Stimulated activated CD4-positive, alpha-beta T cell treated with anti-CD3 and anti-CD28 coated beads, Interleukin-2, amount 100 ng/mL, for 24 hours (primary cell): Measurements from ENCODE around the gene CDKN2AIP.
"Not testable (repeated sequence)": the region's sequence is repeated elsewhere in the genome, so short reads cannot be mapped to it uniquely, and the experiment has no call there.

Experiments used
- DNase-seq, 2 donors: peaks; one replicate each; pipeline ENCODE4 v3.0.0-alpha.2; 2020

Gene CDKN2AIP

DNA sequence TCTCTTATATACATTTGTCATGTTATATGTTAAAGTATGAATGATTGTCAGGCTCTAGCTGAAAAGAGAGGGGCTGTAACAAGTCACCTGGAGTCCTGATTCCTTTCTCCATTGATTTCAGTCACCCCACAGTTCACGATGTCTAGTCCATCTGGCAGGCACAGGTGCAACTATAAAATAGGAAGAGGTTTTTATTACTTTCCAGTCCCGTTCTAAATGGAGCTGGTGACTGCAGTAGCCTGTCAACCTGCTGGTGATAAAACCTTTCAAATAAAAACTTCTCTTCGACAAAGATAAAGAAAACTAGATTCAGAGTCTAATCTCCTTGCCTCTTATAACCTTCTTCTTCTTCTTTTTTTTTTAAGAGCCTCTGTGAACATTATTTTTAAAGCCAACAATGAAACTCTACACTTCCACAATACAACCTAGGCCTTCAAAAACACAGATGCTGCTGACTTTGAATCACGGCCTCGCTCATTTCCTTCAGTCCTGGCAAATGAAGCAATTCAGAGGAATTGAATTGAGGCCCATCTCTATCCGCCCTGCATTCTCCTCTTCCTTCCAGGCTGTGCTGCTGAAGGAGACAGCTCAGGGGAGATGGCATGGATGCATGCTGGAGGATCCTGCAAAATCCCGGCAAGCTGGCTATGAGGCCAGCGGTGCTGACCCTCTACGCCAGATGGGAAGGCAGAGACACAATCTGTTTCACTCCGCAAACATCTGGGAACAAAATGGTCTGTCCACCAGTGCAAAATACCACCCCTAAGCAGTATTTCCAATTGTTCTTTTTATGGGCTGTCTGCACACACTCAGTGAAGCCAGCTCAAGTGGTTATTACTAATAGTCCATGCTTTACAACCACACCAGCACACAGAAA lies 27.3 kb upstream of the CDKN2AIP start:
- no peak for DNase-seq

DNA sequence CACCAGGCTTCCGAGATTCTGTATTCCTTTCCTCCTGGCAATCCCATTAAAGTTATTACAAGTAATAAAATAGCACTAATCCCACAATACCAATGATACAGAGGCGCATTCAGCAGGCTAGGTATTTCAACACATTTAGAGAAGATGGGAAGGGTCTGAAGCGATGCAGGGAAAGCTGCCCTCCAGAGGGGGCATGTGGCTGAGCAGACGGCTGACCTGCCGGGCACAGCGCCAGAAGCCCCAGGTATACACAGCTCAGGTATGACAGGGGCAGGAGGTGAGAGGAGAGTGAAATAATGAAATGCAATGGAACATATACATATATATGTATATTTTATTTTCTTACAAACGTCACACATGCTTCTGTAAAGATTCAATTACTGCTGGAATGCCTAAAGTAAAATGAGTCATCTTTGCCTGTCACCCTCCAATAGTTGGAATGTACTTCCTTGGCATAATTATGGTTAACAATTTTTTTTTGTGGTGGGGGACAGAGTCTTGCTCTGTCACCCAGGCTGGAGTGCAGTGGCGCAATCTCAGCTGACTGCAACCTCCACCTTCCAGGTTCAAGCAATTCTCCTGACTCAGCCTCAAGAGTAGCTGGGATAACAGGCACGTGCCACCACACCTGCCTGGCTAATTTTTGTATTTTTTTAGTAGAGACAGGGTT lies 21.3 kb upstream of the CDKN2AIP start:
- DNase-seq: no peak

DNA sequence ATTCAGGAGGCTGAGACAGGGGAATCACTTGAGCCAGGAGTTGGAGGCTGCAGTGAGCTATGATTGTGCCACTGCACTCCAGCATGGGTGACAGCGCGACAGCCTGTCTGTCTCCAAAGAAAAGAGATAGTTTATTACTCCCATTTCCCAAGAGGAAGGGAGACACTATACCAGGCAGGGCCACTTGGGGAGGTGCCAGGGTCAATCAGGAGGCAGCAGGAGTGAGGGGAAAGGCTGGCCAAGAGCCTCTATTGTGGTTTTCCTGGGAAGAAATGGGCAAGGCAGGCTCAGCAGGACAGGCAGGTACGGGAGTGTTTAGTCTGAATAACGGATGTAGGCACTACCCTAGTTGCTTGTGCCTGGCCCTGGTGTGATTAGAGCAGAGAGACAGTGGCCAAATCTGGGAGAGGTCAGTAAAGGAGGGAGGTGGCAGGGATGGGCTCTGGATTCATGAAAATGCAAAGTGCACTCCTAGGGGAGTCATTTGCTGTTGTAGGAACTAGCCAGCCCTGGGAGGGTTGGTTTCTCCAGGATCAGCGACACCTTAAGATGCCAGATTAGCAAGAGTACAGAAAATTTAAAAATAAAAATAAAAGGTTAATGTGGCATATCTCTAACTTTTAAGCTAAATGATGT lies 20.2 kb upstream of the CDKN2AIP start:
- DNase-seq: no peak

DNA sequence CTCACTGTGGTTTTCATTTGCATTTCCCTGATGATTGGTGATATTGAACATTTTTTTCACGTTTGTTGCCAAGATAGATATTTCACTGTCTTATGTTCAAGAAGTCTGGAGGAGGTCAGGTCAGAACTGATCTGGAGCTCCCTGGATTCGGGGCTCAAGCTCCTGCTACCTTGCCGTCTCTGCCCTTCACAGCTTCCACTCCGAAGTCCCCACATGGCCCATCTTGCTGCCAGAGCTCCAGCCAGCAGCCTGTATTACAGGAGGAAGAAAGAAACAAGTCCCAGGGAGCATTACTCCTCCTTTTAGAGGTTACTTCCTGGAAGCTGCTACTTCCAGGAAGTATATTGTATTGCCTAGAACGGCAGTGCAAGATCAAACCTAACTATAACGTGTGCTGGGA lies 17.9 kb upstream of the CDKN2AIP start:
- DNase-seq: no peak

DNA sequence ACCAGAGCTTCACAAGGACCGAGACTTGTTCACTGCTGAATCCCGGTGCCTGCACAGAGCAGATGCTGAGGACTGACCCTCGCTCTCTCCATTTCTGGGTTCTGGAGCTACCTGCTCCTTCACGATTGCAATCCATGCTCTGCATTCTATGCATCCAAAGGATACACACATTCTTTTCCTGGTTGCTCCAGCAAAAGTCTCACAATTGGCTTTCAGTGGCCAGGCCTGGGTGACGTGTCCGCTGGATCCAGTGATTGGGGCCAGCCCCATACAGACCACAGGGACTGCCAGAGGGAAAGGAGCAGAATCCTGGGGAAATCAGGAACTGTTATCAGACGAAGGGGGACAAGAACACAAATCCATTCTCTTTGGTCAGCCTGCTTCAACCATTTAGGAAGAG lies 14.9 kb upstream of the CDKN2AIP start:
- DNase-seq: no peak

DNA sequence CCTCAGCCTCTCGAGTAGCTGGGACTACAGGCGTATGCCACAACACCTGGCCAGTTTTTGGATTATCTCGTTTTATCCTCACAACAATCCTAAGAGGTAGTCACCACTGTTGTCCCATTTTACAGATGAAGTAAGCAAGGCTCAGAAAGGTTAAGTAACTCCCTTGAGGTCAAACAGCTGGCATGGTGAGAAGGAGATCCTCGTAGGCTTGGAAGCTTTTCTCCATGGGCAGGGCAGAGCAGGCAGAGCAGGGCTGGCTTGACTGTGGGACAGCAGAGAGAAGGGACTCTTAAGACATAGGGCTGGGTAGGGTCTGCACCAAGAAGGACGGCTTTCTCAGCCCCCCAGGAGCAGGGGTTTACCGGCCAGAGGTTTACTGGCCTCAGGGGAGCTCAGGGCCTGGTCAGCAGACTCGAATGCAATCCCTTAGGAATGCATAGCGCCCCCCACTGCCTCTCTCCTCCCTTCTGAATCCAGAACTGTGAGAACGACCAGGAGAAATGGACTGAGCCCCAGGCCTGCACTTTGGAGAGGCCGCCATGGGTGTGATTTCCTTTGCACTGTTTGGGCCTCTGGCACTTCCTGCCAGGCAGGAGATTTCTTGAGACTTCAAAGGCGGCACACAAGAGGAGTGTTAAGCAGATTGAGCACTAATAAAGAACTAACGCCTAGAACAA lies 14.0 kb upstream of the CDKN2AIP start:
- DNase-seq: peak in 1 of 2 donors; percentile 17

DNA sequence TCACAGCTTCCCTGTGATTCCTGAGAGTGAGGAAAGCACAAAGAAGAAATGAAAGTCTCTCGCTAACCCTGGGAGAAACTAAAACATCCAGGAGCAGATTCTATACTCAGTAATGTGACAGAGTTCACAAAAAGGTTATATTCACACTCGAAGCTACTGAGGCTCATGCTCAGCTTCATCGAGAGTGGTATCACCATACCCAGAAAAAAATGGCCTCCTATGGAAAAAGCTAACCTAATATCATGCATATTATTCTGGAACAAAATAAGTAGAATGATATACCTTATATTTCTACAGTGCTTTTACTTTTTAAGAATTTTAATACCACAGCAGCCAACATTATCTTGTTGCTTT lies 13.5 kb upstream of the CDKN2AIP start:
- DNase-seq: no peak

DNA sequence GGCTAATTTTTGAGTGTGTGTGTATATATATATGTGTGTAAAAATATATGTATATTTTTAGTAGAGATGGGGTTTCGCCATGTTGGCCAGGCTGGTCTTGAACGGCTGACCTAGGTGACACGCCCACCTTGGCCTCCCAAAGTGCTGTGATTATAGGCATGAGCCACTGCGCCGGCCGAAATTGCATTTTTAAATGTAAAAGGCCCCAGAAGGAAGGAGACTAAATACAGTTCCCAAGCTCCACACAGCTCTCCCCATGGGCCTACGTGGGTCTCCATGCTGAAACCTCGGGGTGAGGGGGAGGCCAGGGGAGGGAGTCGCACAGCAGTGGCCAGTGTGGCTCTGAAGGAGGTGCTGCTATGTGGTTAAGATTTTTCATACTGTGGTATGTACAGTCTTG lies 12.8 kb upstream of the CDKN2AIP start:
- no peak for DNase-seq

DNA sequence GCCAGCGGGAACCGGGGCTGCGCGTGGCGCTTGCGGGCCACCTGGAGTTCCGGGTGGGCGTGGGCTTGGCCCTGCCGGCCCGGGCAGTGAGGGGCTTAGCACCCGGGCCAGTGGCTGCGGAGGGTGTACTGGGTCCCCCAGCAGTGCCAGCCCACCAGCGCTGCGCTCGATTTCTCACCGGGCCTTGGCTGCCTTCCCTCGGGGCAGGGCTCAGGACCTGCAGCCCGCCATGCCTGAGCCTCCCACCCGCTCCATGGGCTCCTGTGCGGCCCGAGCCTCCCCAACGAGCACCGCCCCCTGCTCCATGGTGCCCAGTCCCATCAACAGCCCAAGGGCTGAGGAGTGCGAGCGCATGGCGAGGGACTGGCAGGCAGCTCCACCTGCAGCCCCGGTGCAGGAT lies 11.3 kb upstream of the CDKN2AIP start:
- not testable (repeated sequence) for DNase-seq

DNA sequence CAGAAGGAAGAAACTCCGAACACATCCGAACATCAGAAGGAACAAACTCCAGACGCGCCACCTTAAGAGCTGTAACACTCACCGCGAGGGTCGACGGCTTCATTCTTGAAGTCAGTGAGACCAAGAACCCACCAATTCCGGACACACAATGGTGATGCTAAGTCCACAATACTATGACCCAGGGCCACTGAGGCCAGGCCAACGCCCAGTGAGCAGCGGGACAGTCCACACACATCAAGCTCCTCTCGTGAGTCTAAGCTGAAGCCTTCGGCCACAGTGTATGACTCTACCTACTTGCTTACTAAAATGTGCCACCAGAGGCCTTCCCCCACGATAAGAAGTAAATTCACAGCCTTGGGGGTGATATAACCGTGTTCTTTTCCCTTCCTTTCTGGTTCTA lies 10.2 kb upstream of the CDKN2AIP start:
- no peak for DNase-seq

DNA sequence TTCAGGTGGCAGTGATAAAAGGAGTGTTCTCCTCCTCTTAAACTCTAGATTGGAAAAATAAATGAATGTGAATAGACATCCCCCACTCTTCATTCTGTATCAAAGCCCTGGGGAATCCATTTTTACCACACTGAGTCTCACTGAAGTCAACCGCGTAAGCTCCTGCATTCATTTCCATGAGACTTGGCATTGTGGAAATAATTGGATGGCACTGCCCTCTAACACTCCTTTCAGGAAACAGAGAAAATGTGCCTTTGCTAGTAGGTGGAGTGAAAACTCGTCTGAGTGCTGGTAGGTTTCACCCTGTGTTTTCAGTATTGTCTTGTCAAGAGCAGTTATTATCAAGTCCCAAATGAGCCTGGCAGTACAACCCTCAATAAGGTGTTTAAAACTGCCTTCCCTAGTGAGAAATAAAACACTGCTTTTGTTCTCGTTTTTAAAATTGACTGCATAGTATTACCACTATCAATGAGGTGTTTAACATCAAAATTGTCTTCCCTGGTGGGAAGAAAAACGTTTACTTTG lies 9.7 kb upstream of the CDKN2AIP start:
- no peak for DNase-seq

DNA sequence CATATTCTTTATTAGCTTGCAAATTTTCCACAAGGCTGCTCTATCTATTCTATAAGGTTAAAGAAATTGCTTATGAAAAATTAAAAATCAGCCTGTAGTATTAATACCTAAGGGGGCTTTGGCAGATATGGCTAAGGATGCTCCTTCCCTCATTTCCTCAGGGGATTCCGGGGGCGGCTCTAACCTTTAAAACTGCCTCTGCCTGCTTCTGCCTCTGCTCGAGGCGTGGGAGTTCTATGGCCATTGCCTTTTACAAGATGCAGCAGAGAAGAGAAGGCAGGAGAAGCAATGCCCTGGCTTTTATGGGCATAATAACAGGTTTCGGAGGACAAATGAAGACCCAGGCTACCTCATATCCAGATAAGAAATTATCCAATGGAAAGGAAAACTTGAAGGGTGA lies 8.6 kb upstream of the CDKN2AIP start:
- no peak for DNase-seq

DNA sequence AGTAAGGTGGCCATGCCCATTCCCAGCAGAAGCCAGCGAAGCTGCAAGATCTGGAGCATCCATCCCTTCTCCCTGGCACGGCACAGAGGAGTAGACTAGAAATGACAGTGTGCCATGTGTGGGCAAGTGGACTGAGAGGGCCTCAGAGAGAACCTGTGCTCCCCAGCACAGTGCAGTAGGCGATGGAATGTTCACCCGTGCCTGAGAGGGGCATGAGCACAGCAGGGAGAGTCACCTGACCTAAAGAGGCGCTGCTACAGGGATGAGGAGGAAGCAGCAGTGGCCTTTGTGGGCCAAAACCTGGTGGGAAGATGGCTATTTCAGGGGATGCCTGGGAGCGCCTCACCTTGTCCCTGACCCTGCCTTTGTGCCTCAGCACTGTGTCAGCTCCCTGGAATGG lies 8.0 kb upstream of the CDKN2AIP start:
- DNase-seq: no peak

DNA sequence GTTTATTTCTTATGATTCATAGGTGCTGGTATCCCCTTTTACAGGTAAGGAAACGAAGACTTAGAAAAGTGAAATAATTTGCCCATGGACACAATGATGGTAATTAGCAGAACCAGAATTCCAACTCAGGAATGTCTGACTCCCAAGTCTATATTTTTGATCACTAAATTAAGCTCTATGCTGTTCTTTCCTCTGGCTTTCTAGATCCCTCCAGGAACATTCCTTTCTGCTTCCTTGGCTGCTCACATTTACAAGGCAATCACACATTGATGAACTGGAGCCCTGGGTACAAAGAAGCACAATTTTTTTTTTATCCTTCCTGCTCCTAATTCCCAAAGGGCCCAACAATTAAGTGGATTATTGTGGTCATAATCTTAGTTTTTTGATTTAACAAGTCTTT lies 7.0 kb upstream of the CDKN2AIP start:
- no peak for DNase-seq

DNA sequence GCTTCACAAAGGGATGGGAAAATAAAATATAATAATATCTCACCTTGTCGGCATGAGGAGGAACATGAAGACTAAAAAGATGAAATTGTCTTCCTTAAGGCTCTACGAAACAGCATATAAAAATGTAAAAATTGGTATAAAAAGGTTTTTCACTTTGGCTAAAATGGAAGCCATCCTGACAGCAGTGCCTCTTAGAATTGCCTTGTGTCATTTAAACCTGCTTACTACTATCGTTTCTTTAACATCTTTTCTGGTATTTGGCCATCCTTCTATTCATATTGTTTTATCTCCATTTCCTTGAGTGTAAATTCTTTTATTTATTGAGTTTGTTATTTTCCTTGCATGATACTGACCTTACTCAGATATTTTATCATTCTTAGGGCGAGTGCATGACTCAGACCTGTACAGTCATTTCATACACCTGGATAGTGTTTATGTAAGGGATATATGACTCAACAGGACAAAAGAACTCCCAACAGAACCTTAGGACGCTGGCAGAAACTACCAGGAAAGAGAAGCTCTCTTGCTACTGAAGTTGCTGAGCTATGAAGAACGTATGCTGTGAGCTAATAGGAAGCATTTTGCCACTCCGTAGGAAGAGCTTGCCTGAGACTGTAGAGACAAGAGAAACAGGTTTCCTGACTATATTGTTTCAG lies 5.8 kb upstream of the CDKN2AIP start:
- DNase-seq: no peak

DNA sequence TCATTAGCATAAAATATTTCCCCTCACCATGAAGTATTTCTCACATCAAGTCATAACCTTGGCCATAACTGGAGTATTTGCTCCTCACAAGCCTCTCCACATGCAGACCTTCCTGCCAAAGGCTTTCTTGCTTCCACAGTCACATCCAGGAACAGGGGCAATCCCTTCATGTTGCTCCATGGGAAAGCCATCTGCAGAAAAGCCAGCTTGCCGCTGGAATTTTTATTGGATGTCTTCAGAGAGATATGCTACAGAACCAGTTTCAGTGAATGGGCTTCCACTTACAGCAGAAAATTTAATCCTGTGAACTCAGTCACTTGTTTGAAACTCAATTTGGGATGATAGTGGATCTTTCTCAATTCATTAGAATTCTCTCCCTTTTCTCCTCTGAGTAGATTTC lies 3.2 kb upstream of the CDKN2AIP start:
- DNase-seq: no peak

DNA sequence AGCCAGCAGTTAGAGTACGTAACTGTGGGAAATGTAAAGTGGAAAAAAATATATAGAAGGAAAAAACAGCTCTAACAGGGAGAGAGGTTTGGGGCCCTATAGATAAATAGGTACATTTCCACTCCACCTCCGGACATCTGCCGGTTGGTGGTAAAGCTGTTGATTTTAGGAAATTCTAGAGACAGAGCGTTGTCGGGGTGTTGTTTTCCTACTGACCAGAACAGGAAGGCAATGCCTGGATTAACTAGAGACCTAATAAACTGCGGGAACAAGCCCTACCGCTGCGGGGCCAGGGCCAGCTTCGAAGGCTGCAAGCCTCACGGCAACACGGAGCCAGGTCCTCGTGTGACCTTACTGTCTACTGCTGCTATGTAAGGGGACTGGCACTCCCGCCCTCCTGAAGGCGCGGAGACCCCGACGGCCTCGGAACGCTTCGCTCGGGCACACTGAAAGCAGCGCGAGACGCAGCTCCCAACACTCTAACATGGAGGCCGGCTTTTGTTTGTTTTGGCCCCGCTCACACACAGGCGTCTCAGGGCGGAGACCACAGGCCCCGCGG lies 702 bp upstream of the CDKN2AIP start:
- peak; percentile 43 to 54 for DNase-seq

DNA sequence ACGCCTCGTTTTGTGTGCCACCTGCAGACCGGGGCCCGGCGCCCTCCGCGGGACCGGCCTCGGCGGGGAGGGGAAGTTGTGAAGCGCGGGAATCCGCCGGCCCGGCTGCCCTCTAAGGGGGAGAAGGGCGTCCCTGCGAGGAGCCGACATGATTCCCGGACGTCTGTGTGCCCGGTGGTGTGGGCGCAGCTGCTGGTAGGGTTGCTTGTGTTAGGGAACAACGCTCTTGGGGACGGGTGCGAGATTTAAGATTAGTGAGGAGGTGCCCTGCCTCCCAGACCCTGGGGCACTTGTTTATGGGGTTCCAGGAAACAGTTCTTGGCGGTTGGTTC lies 627 bp downstream of the CDKN2AIP start:
- peak in 1 of 2 donors; percentile 55 for DNase-seq

DNA sequence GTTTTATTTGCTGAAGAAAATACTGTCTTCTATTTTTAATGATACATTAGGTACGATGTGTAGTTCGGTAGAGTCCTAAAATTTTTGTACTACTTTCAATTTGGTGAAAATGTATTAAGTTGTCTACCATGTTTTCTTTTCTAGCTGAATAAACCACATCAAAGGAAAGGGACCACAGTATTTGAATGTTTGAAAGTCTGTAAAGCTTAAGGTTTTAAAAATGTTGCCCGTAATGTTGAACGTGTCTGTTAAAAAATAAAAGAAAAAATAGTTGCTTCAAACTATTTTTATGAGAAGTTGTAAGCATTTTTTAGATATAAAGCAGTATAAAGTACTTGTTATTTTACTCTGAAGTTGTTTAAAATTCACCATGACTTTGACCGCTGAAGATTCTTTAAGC lies 3.2 kb downstream of the CDKN2AIP start:
- DNase-seq: no peak

DNA sequence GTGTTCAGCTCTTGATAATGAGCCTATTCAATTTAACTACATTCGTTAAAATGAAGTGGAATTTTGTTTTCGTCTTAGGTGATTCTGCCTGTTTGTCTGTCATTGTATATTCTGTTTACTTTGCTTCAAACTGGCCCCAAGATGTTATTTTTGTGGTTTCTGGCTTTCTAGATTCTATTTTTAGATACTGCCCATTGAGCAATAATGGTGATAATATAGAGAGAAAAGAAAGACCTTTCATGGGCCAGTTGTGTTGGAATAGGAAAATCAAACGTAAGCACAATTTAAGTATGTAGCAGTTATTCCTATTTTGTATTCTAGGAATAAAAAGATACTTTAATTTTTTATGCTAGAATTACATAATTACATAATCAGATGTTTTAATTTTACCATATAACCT lies 4.0 kb downstream of the CDKN2AIP start:
- DNase-seq: no peak

DNA sequence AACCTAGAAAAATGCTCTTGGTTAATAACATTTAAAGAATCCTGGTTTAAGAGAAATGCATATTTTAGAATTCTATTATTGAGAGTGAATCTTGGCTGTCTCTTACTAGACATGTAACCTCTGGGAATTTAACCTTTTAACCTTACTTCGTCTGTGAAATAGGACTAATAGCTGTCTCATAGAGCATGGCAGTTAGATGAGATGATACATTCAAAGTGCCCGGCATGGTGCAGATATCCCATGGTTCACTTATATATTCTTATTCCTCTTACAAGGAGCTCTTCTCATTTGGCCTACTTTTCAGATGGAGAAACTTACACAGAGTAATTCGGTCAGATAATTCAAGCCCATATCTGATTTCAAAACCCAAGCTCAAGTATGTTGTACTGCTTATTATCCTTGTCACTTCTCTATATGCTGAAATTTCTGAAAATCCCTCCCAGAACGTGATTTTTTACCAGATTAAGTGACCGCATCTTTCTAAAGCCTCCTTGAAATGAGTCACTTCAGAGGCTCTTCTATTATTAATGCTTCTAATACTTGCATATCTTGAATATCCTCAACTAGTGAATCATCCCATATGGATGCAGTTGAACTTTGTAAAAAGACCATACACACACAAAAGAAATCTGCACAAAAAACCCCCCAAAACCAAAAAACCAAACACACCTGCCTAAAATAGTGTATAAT lies 4.9 kb downstream of the CDKN2AIP start:
- no peak for DNase-seq

DNA sequence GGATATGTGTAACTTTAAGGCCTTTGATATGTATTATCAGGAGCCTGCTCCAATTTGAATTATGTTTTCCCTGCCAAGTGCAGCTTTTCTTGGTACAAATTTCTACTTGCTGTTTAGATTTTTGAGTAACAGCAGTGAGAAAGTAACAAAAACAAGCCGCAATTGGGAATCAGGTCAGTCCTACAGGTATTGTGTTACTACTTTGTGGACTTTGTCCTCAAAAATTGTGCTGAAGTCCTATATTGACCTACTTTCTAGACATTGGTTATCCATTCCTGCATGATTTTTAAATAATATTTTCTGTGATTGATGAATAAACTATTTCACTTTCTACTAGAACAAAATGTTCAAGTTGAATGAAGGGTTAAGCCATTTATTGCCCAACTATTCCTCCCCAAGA lies 5.7 kb downstream of the CDKN2AIP start:
- no peak for DNase-seq
